Measurements from ENCODE around the gene AATF. TPM values are rescaled to one million over a fixed set of nuclear protein-coding genes. Genes with fewer than 3 reads are reported as not detected.
A peak's percentile ranks its signal among the peaks of the same experiment; 100 is the strongest.

Gene AATF
- total and polyA plus RNA-seq, 2 experiments from 2014 or later = 35.6 to 48.1 TPM

DNA sequence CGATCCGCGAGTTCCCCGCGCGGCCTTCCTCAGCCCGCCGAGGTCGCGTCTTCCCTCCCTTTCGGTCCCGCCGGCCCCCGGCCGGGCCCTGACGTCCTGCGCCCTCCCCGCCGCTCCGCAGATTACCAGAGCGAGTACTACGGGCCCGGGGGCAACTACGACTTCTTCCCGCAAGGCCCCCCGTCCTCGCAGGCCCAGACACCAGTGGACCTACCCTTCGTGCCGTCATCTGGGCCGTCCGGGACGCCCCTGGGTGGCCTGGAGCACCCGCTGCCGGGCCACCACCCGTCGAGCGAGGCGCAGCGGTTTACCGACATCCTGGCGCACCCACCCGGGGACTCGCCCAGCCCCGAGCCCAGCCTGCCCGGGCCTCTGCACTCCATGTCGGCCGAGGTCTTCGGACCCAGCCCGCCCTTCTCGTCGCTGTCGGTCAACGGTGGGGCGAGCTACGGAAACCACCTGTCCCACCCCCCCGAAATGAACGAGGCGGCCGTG, 6.1 kb upstream of the AATF start:
- Histone ChIP-seq H3K36me3 (ENCODE audit: low read depth) (no peaks in the 10 kb centered on the region), H3K4me1 (ENCODE audit: insufficient read depth) (no peaks in the 10 kb centered on the region), H3K27ac (no peak overlapping the region), H3F3A (ENCODE audit: insufficient read depth) (no peaks in the 10 kb centered on the region), H3K9me2 (ENCODE audit: insufficient read depth) (no peaks in the 10 kb centered on the region), H3K9me3 (ENCODE audit: low read depth) (no peaks in the 10 kb centered on the region), H2AFZ (no peak overlapping the region), H3K4me3 (no peak overlapping the region), H4K20me1 (ENCODE audit: insufficient read depth) (no peaks in the 10 kb centered on the region), H3K27me3 (replicated peaks; ENCODE audit: insufficient read depth) (peaks cover 96% of the 10 kb centered on the region), H3K79me2 (ENCODE audit: insufficient read depth) (no peaks in the 10 kb centered on the region), H3K4me2 (ENCODE audit: unreplicated experiment) (no peak overlapping the region), H3K9ac (no peak overlapping the region)
- in situ Hi-C loops (cut with MboI) = no loop called here
- TF ChIP-seq EZH2 (IDR thresholded peaks at IDR 0.05; ENCODE audit: insufficient read depth, poor library complexity, severe bottlenecking) (no peak), EZH2phosphoT487 (IDR thresholded peaks at IDR 0.05; ENCODE audit: insufficient read depth, low read depth) (0 out of 2 replicates have a peak, but pooled peaks have one; percentile 9)
- WGBS, 2 experiments (ENCODE audit: low coverage in 1 of 2, low lambda C conversion rate in 2 of 2, missing lambda C conversion rate in 2 of 2) = 8 to 13% methylated on average over 44 to 54 of the region's 59 CpGs
- no peak for DNase-seq

DNA sequence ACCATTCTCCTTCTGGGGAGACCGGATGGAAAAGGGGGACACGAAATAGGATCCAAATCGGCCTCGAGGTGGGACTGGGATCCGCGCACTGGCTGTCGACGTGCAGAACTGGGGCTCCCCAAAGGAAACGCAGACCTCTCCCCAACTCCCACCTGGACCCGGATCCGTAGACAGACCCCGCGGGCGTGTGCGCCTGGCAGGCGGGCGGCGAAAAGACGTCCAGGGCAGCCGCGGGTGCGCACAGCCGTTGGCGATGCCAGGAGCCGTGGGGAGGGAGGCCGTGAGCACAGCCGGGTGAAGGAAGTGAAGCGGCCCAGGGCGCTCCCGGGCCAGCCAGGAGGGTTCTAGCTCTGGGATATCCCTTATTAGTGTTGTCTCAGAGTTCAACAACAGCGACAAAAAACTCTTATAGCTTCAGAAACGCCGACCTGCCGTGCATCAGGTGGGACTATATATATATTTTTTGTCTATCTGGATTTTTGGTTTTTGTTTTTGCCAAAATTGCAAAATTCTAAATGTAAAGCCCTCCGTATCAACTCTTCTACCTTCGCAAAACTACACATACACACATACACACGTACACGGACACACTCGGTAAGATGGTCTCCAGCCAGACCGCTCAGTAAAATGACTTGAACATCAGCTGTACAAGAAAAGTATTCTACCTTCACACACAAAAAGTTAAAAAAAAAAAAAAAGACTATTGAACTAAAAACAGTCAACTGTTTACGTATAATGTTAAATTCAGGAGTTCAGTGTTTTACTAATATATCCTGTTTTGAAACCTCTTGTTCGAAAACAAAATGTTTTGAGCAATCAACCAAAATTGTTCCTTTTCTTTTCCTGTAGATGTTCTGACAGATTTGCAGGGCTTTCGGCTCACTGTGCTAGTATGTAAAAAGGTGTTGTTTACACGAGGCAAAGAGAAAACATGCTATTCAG, 5.2 kb upstream of the AATF start:
- 0 out of 2 replicates have a peak, but pooled peaks have one; percentile 82 for TF ChIP-seq EZH2phosphoT487 (IDR thresholded peaks at IDR 0.05; ENCODE audit: insufficient read depth, low read depth)
- TF ChIP-seq EZH2 (IDR thresholded peaks at IDR 0.05; ENCODE audit: insufficient read depth, poor library complexity, severe bottlenecking) = peak; percentile 68
- Histone ChIP-seq H3F3A (ENCODE audit: insufficient read depth) (no peaks in the 10 kb centered on the region), H3K27me3 (replicated peaks; ENCODE audit: insufficient read depth) (peaks cover 90% of the 10 kb centered on the region), H3K79me2 (ENCODE audit: insufficient read depth) (no peaks in the 10 kb centered on the region), H3K27ac (no peak overlapping the region), H3K9me3 (ENCODE audit: low read depth) (no peaks in the 10 kb centered on the region), H4K20me1 (ENCODE audit: insufficient read depth) (no peaks in the 10 kb centered on the region), H3K9ac (no peak overlapping the region), H3K36me3 (ENCODE audit: low read depth) (no peaks in the 10 kb centered on the region), H3K4me3 (no peak overlapping the region), H3K9me2 (ENCODE audit: insufficient read depth) (no peaks in the 10 kb centered on the region), H2AFZ (no peak overlapping the region), H3K4me2 (ENCODE audit: unreplicated experiment) (no peak overlapping the region), H3K4me1 (ENCODE audit: insufficient read depth) (no peaks in the 10 kb centered on the region)
- DNase-seq = no peak
- 18 to 21% methylated on average over 41 to 44 of the region's 44 CpGs for WGBS, 2 experiments (ENCODE audit: low coverage in 1 of 2, low lambda C conversion rate in 2 of 2, missing lambda C conversion rate in 2 of 2)
- in situ Hi-C loops (cut with MboI) = no loop called here

DNA sequence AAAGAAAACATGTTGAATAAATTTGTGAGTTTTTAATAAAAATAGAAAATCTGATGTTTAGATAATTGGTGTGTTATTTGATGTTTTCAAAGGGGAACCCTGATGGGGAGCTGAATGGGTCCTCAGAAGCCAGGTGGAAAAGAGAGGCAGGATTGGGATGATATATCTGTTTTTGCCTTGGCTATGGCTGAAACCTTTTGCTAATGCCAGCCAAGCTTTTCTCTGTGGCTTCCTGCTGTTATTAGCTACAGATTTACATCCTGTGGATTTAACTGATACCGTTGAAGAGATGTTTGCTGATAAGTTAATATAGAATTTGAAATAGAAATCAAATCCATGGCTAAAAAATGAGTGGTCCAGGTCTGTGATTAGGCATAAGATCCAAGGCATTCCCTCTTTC, 4.2 kb upstream of the AATF start:
- Histone ChIP-seq H3K27ac (no peak overlapping the region), H4K20me1 (ENCODE audit: insufficient read depth) (no peaks in the 10 kb centered on the region), H3K9ac (no peak overlapping the region), H3K36me3 (ENCODE audit: low read depth) (no peaks in the 10 kb centered on the region), H3K9me2 (ENCODE audit: insufficient read depth) (no peaks in the 10 kb centered on the region), H3K4me3 (no peak overlapping the region), H3K79me2 (ENCODE audit: insufficient read depth) (peaks cover 2% of the 10 kb centered on the region), H3K4me2 (ENCODE audit: unreplicated experiment) (no peak overlapping the region), H3F3A (ENCODE audit: insufficient read depth) (no peaks in the 10 kb centered on the region; the same call in 1 of the 2 replicates), H3K27me3 (replicated peaks; ENCODE audit: insufficient read depth) (peaks cover 80% of the 10 kb centered on the region), H3K9me3 (ENCODE audit: low read depth) (no peaks in the 10 kb centered on the region), H2AFZ (no peak overlapping the region), H3K4me1 (ENCODE audit: insufficient read depth) (no peaks in the 10 kb centered on the region)
- 0% methylated on average over 1 of the region's 1 CpG for WGBS, 2 experiments (ENCODE audit: low coverage in 1 of 2, low lambda C conversion rate in 2 of 2, missing lambda C conversion rate in 2 of 2)
- in situ Hi-C loops (cut with MboI) = no loop called here
- no peak for TF ChIP-seq EZH2phosphoT487 (IDR thresholded peaks at IDR 0.05; ENCODE audit: insufficient read depth, low read depth)
- TF ChIP-seq EZH2 (IDR thresholded peaks at IDR 0.05; ENCODE audit: insufficient read depth, poor library complexity, severe bottlenecking) = no peak
- no peak for DNase-seq

DNA sequence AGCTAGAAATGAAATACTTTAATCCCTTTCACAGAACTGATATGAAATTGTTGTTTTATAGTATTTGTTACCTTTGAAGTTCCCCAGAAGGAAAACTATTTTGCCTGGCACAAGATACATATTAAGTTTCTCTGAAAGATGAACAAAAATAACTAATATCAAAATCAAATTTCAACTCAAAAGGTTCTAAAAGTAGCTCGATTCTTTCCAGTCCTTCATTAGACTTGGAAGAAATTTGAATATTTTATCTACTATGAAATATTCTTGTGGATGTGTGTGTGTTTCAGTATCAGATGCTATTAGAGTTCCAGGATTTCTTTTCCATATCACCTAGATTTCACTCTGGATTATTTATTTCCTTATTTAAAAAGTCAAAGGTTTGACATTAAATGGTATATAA, 3.6 kb upstream of the AATF start:
- H3K27ac ChIP-seq = no peak overlapping the region
- WGBS, 2 experiments (ENCODE audit: low coverage in 1 of 2, low lambda C conversion rate in 2 of 2, missing lambda C conversion rate in 2 of 2) = 2 to 10% methylated on average over 1 of the region's 1 CpG
- in situ Hi-C loops (cut with MboI) = no loop called here

More for the DNA sequence above, 3.6 kb upstream of the AATF start:
- no peak overlapping the region for H3K4me3 ChIP-seq
- H3K79me2 ChIP-seq (ENCODE audit: insufficient read depth) = peaks cover 8% of the 10 kb centered on the region
- TF ChIP-seq EZH2phosphoT487 (IDR thresholded peaks at IDR 0.05; ENCODE audit: insufficient read depth, low read depth) = 0 out of 2 replicates have a peak, but pooled peaks have one; percentile 50
- TF ChIP-seq EZH2 (IDR thresholded peaks at IDR 0.05; ENCODE audit: insufficient read depth, poor library complexity, severe bottlenecking) = peak; percentile 53
- H3K9me2 ChIP-seq (ENCODE audit: insufficient read depth) = no peaks in the 10 kb centered on the region
- H3K4me1 ChIP-seq (ENCODE audit: insufficient read depth) = peaks cover 3% of the 10 kb centered on the region; the same call in 1 of the 2 replicates
- no peaks in the 10 kb centered on the region for H3K9me3 ChIP-seq (ENCODE audit: low read depth)
- no peaks in the 10 kb centered on the region for H3K36me3 ChIP-seq (ENCODE audit: low read depth)
- no peak overlapping the region for H3K4me2 ChIP-seq (ENCODE audit: unreplicated experiment)
- H2AFZ ChIP-seq = no peak overlapping the region
- no peak for DNase-seq
- peaks cover 76% of the 10 kb centered on the region for H3K27me3 ChIP-seq (replicated peaks; ENCODE audit: insufficient read depth)
- no peaks in the 10 kb centered on the region; the same call in 1 of the 2 replicates for H3F3A ChIP-seq (ENCODE audit: insufficient read depth)
- H3K9ac ChIP-seq = no peak overlapping the region
- no peaks in the 10 kb centered on the region for H4K20me1 ChIP-seq (ENCODE audit: insufficient read depth)
